GM03348 (cell line): ENCODE data around the gene PSMB9.
"Not testable (repeated sequence)": the region's sequence is repeated elsewhere in the genome, so short reads cannot be mapped to it uniquely, and the experiment has no call there.

Experiments
- DNase-seq: peaks from one replicate; pipeline ENCODE4 v3.0.0; 2012; ENCODE audit warnings: low spot score

PSMB9 gene

GRCh38 chr6:32862725-32863124, 8.7 kb downstream of the PSMB9 start:
- no peak for DNase-seq

DNA sequence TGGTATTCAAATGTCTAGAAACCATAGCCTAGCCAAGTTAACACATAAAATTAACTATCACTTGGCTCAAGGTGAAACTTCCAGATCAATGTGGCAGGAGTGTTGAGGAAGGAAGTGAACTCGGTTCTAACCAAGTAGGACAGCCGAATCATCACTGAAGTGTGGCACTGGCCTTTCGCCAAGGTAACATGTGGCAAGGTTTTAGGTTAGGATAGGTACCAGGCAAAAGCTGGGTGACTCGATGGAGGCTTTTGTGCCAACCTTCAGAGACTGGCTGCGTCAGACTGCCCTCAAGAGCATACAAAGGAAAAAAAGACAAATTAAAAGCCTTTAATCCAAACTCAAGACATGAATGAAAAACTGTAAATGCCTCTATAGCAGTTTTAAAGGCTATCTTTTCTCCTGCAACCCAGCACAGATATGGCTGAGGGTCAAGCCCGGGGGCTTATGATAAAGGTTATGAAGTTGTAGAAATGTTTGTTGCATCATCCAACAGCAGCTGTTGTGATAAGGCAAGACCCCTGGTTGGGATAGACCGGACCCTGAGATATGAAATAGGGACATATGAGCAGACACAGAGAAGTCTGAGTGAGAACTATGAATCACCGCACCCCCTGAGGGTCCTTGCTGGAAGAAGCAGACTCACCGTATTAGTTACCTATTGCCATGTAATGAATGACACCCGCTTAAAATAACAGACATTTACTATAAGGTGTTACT, 11.9 kb downstream of the PSMB9 start:
- DNase-seq: no peak

- DNase-seq: no peak
These were observed 13.1 kb downstream of the PSMB9 start for GRCh38 chr6:32867022-32867477.

DNA sequence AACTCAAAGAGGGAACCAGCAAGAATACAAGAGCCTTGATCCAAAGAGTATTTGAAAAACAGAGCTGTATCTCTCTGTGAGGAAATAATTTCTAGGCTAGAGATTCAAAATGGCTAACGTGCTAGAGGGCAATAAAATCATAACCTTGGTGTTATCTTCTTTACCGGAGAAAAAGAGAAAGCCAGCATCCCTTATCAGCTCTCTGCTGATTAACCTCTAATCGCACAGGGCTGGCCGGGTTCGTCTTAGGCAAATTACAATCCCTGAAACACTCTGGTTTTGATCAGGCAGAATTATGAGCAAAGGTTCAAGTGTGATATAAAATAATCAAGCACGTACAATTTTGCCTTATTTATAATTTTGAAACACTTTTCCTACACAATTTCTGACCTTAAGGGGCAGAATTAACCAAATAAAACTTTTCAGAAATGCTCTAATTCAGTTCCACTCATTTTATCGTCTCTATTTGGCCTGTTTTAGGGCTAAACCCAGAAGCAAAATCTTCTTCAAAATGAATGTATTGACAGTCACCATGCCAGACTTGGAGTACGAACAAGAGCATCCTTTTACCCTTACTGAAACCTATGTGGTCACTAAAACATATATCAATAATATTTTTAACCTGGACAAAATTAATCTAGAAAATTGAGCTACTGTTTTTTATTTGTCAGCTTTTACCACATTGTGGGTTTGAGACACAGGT, 13.7 kb downstream of the PSMB9 start:
- no peak for DNase-seq

- peak; percentile 61 for DNase-seq
These were observed 14.3 kb downstream of the PSMB9 start for GRCh38 chr6:32868257-32868788.

DNA sequence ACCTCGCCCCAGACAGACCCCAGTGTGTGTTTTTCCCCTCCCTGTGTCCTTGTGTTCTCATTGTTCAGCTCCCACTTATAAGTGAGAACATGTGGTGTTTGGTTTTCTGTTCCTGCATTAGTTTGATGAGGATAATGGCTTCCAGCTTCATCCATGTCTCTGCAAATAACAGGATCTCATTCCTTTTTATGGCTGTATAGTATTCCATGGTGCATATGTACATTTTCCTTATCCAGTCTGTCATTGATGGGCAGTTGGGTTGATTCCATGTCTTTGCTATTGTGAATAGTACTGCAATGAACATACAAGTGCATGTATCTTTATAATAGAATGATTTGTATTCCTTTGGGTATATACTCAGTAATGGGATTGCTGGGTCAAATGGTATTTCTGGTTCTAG, 20.0 kb downstream of the PSMB9 start:
- not testable (repeated sequence) for DNase-seq

DNA sequence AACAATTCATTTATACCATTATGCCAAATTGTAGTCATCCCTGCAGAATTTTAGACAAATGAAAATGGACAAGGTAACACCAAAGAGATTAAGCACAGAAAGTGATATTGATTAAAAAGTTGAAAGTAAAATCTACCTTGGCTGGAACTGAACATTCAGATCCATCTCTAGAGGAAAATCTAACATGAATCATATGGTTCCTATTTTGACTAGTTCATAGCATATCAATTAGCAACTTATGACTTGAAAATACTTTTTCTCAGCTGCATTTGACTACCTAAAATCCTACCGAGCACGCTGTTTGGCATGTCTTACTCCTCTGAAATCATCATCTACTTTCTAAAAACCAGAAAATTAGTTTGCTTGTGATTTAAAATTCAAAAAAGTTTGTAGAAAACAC, 22.6 kb downstream of the PSMB9 start:
- no peak for DNase-seq

- no peak for DNase-seq
These were observed 25.7 kb downstream of the PSMB9 start for GRCh38 chr6:32879691-32880090.

- DNase-seq: not testable (repeated sequence)
These were observed 27.0 kb downstream of the PSMB9 start for GRCh38 chr6:32880962-32881361.

DNA sequence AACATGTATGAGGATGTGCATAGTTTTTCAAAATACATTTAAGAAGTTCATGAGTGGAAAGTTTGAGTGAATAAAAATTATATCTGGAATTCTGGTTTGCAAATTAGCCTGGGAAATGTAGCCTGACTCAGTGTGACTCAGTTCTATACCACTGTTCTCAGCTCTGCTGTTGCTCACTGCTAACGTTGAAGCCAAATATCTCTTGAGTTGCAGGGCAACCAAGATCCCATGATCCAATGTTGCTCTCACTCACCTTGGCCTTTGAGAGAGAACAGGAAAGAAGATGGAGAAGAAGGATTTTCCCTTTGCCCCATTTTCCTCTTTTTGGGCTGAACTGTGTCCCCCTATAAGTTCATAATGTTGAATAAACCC, 28.9 kb downstream of the PSMB9 start:
- DNase-seq: peak; percentile 24

DNA sequence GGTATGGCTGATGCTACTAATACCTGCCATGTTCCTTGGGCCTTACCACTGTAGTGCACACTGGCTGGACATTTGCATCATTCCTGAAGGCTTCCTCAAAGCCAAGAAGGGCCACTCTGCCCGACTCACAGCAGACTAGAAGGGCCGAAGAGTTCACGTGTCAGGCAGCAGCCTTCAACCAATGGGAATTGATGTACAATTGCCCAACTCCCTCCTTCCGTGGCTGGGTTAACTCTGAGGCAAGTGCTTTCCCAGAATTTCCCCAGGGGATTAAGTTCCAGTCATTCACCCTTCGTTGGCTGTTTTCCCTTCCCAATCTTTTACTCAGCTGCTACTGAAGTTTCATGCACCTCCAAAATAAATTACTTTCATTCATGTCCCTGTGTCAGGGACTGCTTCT, 29.8 kb downstream of the PSMB9 start:
- DNase-seq: peak; percentile 55

DNA sequence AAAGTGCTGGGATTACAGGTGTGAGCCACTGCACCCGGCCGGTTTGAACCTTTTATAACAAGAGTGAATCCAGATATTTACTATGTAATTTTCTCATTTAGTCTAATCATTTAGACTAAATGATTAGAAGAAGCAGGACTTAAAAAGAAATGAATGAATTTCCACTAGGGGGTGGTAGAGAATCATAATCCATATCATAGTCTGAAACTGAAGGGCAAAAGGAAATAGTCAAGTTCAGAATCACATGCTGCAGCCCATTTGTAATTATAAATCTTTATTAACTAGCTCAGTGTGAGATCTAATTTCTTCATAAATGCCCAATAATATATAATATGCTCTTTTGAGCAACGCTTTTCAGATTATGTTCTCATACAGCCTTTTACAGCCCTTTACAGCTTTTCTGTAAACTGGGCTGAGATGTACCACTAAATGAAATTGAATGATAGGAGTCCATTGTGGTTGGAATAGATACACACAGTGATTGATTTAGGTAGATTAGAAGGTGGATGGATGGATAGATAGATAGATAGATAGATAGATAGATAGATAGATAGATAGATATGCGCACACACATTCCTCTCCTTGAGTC, 31.8 kb downstream of the PSMB9 start:
- DNase-seq: peak; percentile 67

DNA sequence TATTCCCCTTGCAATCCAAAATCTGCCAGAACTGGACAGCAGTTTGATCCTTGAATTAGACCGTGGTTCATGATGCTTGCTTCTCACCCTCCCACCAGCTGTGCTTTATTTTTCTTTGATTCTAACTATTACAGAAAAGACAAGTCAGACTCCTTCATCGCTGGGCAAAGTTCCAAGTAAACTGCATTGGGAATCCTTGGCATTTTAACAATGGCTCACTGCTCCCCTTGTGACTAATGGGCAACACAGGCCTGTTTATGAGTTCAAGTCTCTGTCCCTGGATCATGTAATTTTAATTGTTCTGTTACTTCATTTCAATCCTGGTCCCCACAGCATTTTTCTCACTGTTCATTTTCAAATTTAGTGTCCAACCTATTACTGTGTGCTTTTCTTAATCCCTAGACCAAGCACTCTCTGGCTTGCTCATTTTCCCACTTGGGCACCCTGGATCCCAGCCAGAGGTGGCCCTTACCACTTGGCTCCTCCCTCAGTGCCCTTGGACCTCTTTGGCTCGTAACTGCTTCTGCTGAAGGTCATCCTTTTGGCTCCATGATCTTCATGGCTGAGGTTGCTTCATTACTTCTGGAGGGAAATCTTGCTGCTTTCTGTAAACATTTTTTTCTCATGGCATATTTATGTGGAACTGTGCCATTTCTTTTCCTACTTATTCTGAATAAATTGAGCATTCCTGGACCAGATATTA, 32.8 kb downstream of the PSMB9 start:
- DNase-seq: peak; percentile 57

DNA sequence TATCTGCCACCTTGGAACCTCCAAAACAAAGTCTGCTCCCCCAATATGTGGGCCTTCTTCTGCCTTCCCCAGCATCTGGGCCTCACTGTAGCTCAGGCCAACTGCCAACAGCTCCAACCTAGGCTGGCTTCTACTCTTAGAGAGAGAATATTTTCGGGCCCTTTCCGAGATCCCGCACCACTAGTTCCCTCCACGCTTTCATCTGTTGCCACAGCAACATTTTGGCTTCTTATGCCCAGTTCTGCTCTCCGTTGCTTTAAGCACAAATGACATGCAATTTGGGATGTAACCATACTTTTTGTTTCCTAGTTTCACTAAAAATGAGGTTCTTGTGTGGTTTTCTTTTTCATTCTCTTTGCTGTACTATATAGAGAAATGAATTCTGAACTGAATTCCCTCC, 33.6 kb downstream of the PSMB9 start:
- DNase-seq: no peak

- DNase-seq: no peak
These were observed 34.6 kb downstream of the PSMB9 start for GRCh38 chr6:32888576-32888975.

GRCh38 chr6:32889533-32889932, 35.5 kb downstream of the PSMB9 start:
- no peak for DNase-seq

GRCh38 chr6:32890831-32891230, 36.8 kb downstream of the PSMB9 start:
- no peak for DNase-seq

DNA sequence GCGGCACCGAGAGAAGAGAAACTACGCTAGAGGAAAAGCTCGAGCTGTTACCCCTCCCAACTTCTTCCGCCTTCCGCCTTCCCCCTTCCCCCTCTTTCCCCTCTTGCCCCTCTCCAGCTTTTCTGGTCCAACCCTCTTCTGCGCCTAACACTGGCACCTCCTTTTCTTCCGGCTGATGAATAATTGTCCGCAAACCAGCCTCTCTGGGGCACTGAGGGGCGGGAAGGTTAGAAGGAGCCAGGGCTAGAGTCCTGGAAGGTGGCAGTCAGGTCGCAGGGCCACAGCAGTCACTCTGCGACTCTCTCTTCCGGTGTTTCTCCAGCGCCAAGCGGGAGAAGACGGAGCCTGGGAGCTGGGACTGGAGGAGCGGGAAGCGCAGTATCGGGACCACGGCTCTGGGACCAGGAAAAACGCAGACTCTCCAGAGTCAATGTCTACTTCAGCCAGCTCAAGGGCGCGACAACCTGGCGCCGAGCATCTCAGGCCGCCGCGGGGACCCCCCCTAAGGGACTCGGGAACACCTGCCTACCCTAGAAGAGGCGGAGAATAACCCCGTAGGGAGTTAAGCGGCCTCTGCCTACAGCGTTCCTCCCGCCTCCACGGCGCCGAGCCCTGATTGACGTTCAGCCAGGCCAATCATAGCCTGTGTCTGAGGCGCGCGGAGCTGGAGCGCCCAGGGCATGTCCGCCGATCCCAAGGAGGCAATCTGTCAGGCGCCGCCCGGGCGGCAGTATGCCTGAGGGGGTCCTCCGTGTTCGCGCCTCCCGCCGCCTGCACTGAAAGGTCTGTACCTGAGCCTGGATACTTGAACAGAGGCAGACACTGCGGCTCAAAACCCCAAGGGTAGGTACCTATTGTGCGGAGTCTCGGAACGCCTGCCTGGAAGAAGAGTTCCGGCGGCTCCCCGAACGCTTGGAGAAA, 40.4 kb downstream of the PSMB9 start:
- DNase-seq: peak; percentile 99

DNA sequence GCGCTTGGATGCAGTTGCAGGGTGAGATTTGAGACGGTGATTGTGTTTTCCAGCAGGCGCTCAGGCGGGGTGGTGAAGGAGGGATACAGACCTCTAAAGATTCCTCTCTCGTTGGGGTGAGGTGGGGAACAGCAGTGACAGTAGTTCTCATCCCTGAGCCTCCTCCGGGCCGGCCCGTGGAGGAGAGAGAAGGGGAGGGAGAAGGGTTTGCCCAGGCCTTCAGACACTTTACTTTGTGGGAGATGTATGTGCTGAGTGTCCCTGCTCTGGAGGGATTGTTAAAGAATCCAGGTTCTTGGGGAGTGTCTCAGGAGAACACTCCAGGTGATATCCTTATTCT, 41.0 kb downstream of the PSMB9 start:
- no peak for DNase-seq

DNA sequence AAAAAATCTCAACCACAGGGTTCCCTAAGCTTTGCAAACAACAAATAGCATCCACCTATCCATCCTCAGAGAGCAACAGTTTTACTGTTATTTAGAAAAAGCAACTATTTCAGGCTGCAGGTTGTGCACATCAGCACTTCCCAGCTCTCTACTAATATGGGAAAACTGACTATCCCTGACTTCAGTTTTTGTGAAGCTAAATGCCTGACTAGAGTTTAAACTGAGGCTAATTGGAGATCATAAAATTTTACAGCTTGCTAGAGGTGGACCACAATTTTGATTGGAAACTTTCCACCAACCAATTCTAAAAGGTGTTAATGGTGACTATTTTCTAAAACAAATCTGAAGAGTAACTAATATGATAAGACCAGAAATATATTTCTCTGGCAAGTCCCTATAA, 50.0 kb downstream of the PSMB9 start:
- DNase-seq: no peak

GRCh38 chr6:32905078-32905477, 51.1 kb downstream of the PSMB9 start:
- no peak for DNase-seq
